Left ventricle myocardium inferior (tissue), 1 donor: ENCODE measurements around the gene TYW3. TPM values are rescaled to one million over a fixed set of nuclear protein-coding genes. Genes with fewer than 3 reads are reported as not detected.
"Not testable (repeated sequence)": the region's sequence is repeated elsewhere in the genome, so short reads cannot be mapped to it uniquely, and the experiment has no call there.

ENCODE experiments used
- DNase-seq: peaks from one replicate; pipeline ENCODE4 v3.0.0-alpha.2; 2020
- H3K27ac ChIP-seq: fragments of 200-600 bp; replicated peaks from 2 replicates; pipeline ENCODE4 v1.8.0; 2021
- H3K27me3 ChIP-seq: fragments of 200-600 bp; 2 replicates; pipeline ENCODE4 v1.8.0; 2021; ENCODE audit warnings: low read depth
- H3K36me3 ChIP-seq: fragments of 200-600 bp; 2 replicates; pipeline ENCODE4 v1.8.0; 2021
- H3K4me1 ChIP-seq: fragments of 200-600 bp; 2 replicates; pipeline ENCODE4 v1.8.0; 2021
- H3K4me3 ChIP-seq: fragments of 200-600 bp; 2 replicates; pipeline ENCODE4 v1.8.0; 2021; ENCODE audit warnings: mild to moderate bottlenecking, moderate library complexity
- H3K9me3 ChIP-seq: fragments of 200-600 bp; replicated peaks from 2 replicates; pipeline ENCODE4 v1.8.0; 2021
- CTCF ChIP-seq: fragments of 200-600 bp; IDR thresholded peaks from 2 replicates; pipeline ENCODE4 v1.8.0; 2021; ENCODE audit warnings: antibody characterized with exemption, mild to moderate bottlenecking, borderline replicate concordance
- intact Hi-C: fragments of 100-400 bp; cut with micrococcal nuclease; formaldehyde crosslinking; loops from one replicate; pipeline ENCODE4 v1.11.0; 2022
- total RNA-seq: library from RNA; stranded (reverse); fragmentation: NEBNext Ultra II Directional; extraction: Animal tissue kit (Norgen Biotek cat#: 25700); gene quantifications from one replicate; pipeline ENCODE4 v1.2.1, GENCODE V29; 2021
- donor health status: DM: no; HTN: yes; CAD: no; lungs with severe emphysema.

TYW3 gene
- total RNA-seq, 1 donor from 2014 or later: 20.9 TPM

GRCh38 chr1:74748960-74749359 is 16.0 kb downstream of the TYW3 start:
- no peak for DNase-seq
- Histone ChIP-seq H3K27me3 (no peaks in the 10 kb centered on the region), H3K9me3 (no peaks in the 10 kb centered on the region), H3K4me1 (no peaks in the 10 kb centered on the region), H3K4me3 (no peak overlapping the region), H3K36me3 (peaks cover 78% of the 10 kb centered on the region), H3K27ac (no peak overlapping the region)
- intact Hi-C loops: no loop called here
- TF ChIP-seq CTCF: no peak

GRCh38 chr1:74753104-74753503 is 20.2 kb downstream of the TYW3 start:
- H3K27me3 ChIP-seq: no peaks in the 10 kb centered on the region
- no peak for TF ChIP-seq CTCF
- no peak for DNase-seq
- intact Hi-C loops: no loop called here
- H3K4me3 ChIP-seq: no peak overlapping the region
- no peaks in the 10 kb centered on the region for H3K4me1 ChIP-seq
- peaks cover 92% of the 10 kb centered on the region for H3K36me3 ChIP-seq
- H3K27ac ChIP-seq: no peak overlapping the region
- no peaks in the 10 kb centered on the region for H3K9me3 ChIP-seq

GRCh38 chr1:74755475-74755874 is 22.5 kb downstream of the TYW3 start:
- TF ChIP-seq CTCF: no peak
- Histone ChIP-seq H3K9me3 (no peaks in the 10 kb centered on the region), H3K27ac (no peak overlapping the region), H3K4me3 (no peak overlapping the region), H3K36me3 (peaks cover 96% of the 10 kb centered on the region), H3K27me3 (no peaks in the 10 kb centered on the region), H3K4me1 (no peaks in the 10 kb centered on the region)
- no peak for DNase-seq
- intact Hi-C loops: no loop called here

GRCh38 chr1:74756650-74757049 is 23.7 kb downstream of the TYW3 start:
- H3K9me3 ChIP-seq, H3K27me3 ChIP-seq, H3K4me3 ChIP-seq, H3K27ac ChIP-seq, intact Hi-C loops, H3K4me1 ChIP-seq, DNase-seq: not testable (repeated sequence)
- peaks cover 88% of the 10 kb centered on the region for H3K36me3 ChIP-seq

GRCh38 chr1:74763807-74764206 is 30.9 kb downstream of the TYW3 start:
- no peaks in the 10 kb centered on the region for H3K27me3 ChIP-seq
- intact Hi-C loops: no loop called here
- peaks cover 36% of the 10 kb centered on the region for H3K36me3 ChIP-seq
- no peak overlapping the region for H3K27ac ChIP-seq
- H3K4me1 ChIP-seq: no peaks in the 10 kb centered on the region
- no peaks in the 10 kb centered on the region for H3K9me3 ChIP-seq
- TF ChIP-seq CTCF: no peak
- H3K4me3 ChIP-seq: no peak overlapping the region
- no peak for DNase-seq

GRCh38 chr1:74766579-74766978 is 33.6 kb downstream of the TYW3 start:
- no peak for DNase-seq
- Histone ChIP-seq H3K4me3 (no peak overlapping the region), H3K27me3 (no peaks in the 10 kb centered on the region), H3K9me3 (no peaks in the 10 kb centered on the region), H3K27ac (no peak overlapping the region), H3K4me1 (no peaks in the 10 kb centered on the region), H3K36me3 (peaks cover 17% of the 10 kb centered on the region)
- TF ChIP-seq CTCF: no peak
- intact Hi-C loops: no loop called here
